Cardiac fibroblast (primary cell): ENCODE results near the gene SRD5A1.

ENCODE experiments used
- DNase-seq, 2 donors: peaks; one replicate each; pipeline versions ENCODE4 v3.0.0 to v3.0.0-alpha.2; 2010; ENCODE audit warnings: low read depth in 2 of 2
- H3K4me3 ChIP-seq, 2 donors: replicated peaks in 1 of 2; 1 replicate in 1 of 2; 2 replicates in 1 of 2; pipeline ENCODE4 v1.5.1; 2011; ENCODE audit warnings: low read depth in 2 of 2, low read length in 2 of 2, mild to moderate bottlenecking in 2 of 2, moderate library complexity in 1 of 2
- CTCF ChIP-seq: IDR thresholded peaks from one replicate; pipeline ENCODE4 v1.5.1; 2011; ENCODE audit warnings: low read depth, mild to moderate bottlenecking, low read length, inconsistent platforms

Gene SRD5A1

GRCh38 chr5:6632888-6633468 is at the start of gene SRD5A1, which contains the start of gene NSUN2:
Gene SRD5A1, plus strand, starts transcription at chr5:6633440. Its CDS starts 137 bp downstream, at chr5:6633577.
Gene NSUN2, minus strand, starts transcription at chr5:6633044. Its CDS starts 65 bp downstream, at chr5:6632979.
- H3K4me3 ChIP-seq, result peak within 1 kb of the TSS; percentile 90 to 91
- TF ChIP-seq CTCF, result no peak
- DNase-seq, result peak; percentile 94 to 96

- no peak overlapping the region for H3K4me3 ChIP-seq
- no peak for DNase-seq
These were observed 49.1 kb upstream of the SRD5A1 start for GRCh38 chr5:6584101-6584645.

GRCh38 chr5:6584727-6585126 is 48.5 kb upstream of the SRD5A1 start:
- no peak for TF ChIP-seq CTCF
- H3K4me3 ChIP-seq, result no peak overlapping the region
- DNase-seq, result no peak

More at GRCh38 chr5:6584101-6584645, 49.1 kb upstream of the SRD5A1 start:
- no peak for TF ChIP-seq CTCF

GRCh38 chr5:6585168-6585567 is 48.1 kb upstream of the SRD5A1 start:
- TF ChIP-seq CTCF, result no peak
- no peak overlapping the region for H3K4me3 ChIP-seq
- DNase-seq, result no peak

- H3K4me3 ChIP-seq, result no peak overlapping the region
- no peak for TF ChIP-seq CTCF
- DNase-seq, result no peak
These were observed 47.1 kb upstream of the SRD5A1 start for GRCh38 chr5:6585939-6586646.

- no peak for DNase-seq
- TF ChIP-seq CTCF, result no peak
These were observed 46.6 kb upstream of the SRD5A1 start for GRCh38 chr5:6586647-6587042.

More at GRCh38 chr5:6586647-6587042, 46.6 kb upstream of the SRD5A1 start:
- H3K4me3 ChIP-seq, result no peak overlapping the region
